Measurements from ENCODE around the gene C3. TPM values are rescaled to one million over a fixed set of nuclear protein-coding genes. Genes with fewer than 3 reads are reported as not detected.

Gene C3
- polyA plus RNA-seq, 1 experiment = 1.8 TPM

- H3K27ac ChIP-seq (ENCODE audit: low read depth, low read length) = no peak overlapping the region
- H3K9me3 ChIP-seq (ENCODE audit: control insufficient read depth, insufficient read depth, low read length) = peaks cover 12% of the 10 kb centered on the region; the same call in 1 of the 2 replicates
- DNase-seq (ENCODE audit: low read depth, low spot score) = no peak
- peaks cover 4% of the 10 kb centered on the region for H3K27me3 ChIP-seq (ENCODE audit: control insufficient read depth, insufficient read depth, low read length)
- no peak overlapping the region for H3K4me3 ChIP-seq (ENCODE audit: low read depth, low read length)
- POLR2A ChIA-PET = no interaction called here
- CTCF ChIA-PET = no interaction called here
- no peak for TF ChIP-seq CTCF (IDR thresholded peaks at IDR 0.05; ENCODE audit: low read depth, low read length)
These were observed 1.3 kb upstream of the C3 start for GRCh38 chr19:6721773-6722172.

GRCh38 chr19:6721138-6721474, 656 bp upstream of the C3 start:
- no peak for TF ChIP-seq CTCF (IDR thresholded peaks at IDR 0.05; ENCODE audit: low read depth, low read length)
- no peak for DNase-seq (ENCODE audit: low read depth, low spot score)
- CTCF ChIA-PET = no interaction called here

GRCh38 chr19:6719992-6720368, 470 bp downstream of the C3 start:
- TF ChIP-seq CTCF (IDR thresholded peaks at IDR 0.05; ENCODE audit: low read depth, low read length) = no peak
- POLR2A ChIA-PET = no interaction called here
- H3K9me3 ChIP-seq (ENCODE audit: control insufficient read depth, insufficient read depth, low read length) = peaks cover 12% of the 10 kb centered on the region; the same call in 1 of the 2 replicates
- peaks cover 4% of the 10 kb centered on the region for H3K27me3 ChIP-seq (ENCODE audit: control insufficient read depth, insufficient read depth, low read length)
- no peak for DNase-seq (ENCODE audit: low read depth, low spot score)
- CTCF ChIA-PET = no interaction called here
- H3K4me3 ChIP-seq (ENCODE audit: low read depth, low read length) = no peak overlapping the region
- H3K27ac ChIP-seq (ENCODE audit: low read depth, low read length) = no peak overlapping the region

More at GRCh38 chr19:6721138-6721474, 656 bp upstream of the C3 start:
- Histone ChIP-seq H3K4me3 (ENCODE audit: low read depth, low read length) (no peak overlapping the region), H3K27ac (ENCODE audit: low read depth, low read length) (no peak overlapping the region), H3K27me3 (ENCODE audit: control insufficient read depth, insufficient read depth, low read length) (peaks cover 4% of the 10 kb centered on the region), H3K9me3 (ENCODE audit: control insufficient read depth, insufficient read depth, low read length) (peaks cover 12% of the 10 kb centered on the region; the same call in 1 of the 2 replicates)
- POLR2A ChIA-PET = interaction anchor here (0.6 kb wide), 1 partner anchor 871 kb away, joined by 3 read pairs; no protein-coding TSS in a partner anchor

GRCh38 chr19:6719540-6719861, 949 bp downstream of the C3 start:
- H3K9me3 ChIP-seq (ENCODE audit: control insufficient read depth, insufficient read depth, low read length) = peaks cover 12% of the 10 kb centered on the region; the same call in 1 of the 2 replicates
- CTCF ChIA-PET = no interaction called here
- no peak overlapping the region for H3K27ac ChIP-seq (ENCODE audit: low read depth, low read length)
- DNase-seq (ENCODE audit: low read depth, low spot score) = no peak
- POLR2A ChIA-PET = no interaction called here
- TF ChIP-seq CTCF (IDR thresholded peaks at IDR 0.05; ENCODE audit: low read depth, low read length) = no peak
- peaks cover 4% of the 10 kb centered on the region for H3K27me3 ChIP-seq (ENCODE audit: control insufficient read depth, insufficient read depth, low read length)
- no peak overlapping the region for H3K4me3 ChIP-seq (ENCODE audit: low read depth, low read length)

GRCh38 chr19:6718741-6719539, 1.5 kb downstream of the C3 start:
- no peak for DNase-seq (ENCODE audit: low read depth, low spot score)
- ChIA-PET POLR2A (no interaction called here), CTCF (no interaction called here)
- no peak overlapping the region for H3K4me3 ChIP-seq (ENCODE audit: low read depth, low read length)
- TF ChIP-seq CTCF (IDR thresholded peaks at IDR 0.05; ENCODE audit: low read depth, low read length) = no peak
- peaks cover 4% of the 10 kb centered on the region for H3K27me3 ChIP-seq (ENCODE audit: control insufficient read depth, insufficient read depth, low read length)
- H3K9me3 ChIP-seq (ENCODE audit: control insufficient read depth, insufficient read depth, low read length) = peaks cover 12% of the 10 kb centered on the region; the same call in 1 of the 2 replicates
- no peak overlapping the region for H3K27ac ChIP-seq (ENCODE audit: low read depth, low read length)

Data from AG04450 (cell line).